ENCODE data around the gene IPO4. TPM values are rescaled to one million over a fixed set of nuclear protein-coding genes. Genes with fewer than 3 reads are reported as not detected.

The IPO4 gene
- total and polyA plus RNA-seq, 2 of the 13 experiments (the other 11 are each of a cell fraction or from before 2014, with no cell fraction given): 39.0 to 179 TPM

- 83% methylated on average over 2 of the region's 2 CpGs for WGBS (ENCODE audit: low lambda C conversion rate)
- TF ChIP-seq FOXP4 (CRISPR knock-in tag; IDR thresholded peaks at IDR 0.05) (0 out of 2 replicates have a peak, but pooled peaks have one; percentile 6), ARNTL (CRISPR knock-in tag; IDR thresholded peaks at IDR 0.05) (no peak), THAP9 (CRISPR knock-in tag; IDR thresholded peaks at IDR 0.05; ENCODE audit: borderline replicate concordance) (0 out of 2 replicates have a peak, but pooled peaks have one; percentile 41), MED13 (CRISPR knock-in tag; IDR thresholded peaks at IDR 0.05) (no peak)
- H3K27me3 ChIP-seq (ENCODE audit: control insufficient read depth in 1 of 2, insufficient read depth in 2 of 2, low read length in 2 of 2): peaks cover 0 to 3% of the 10 kb centered on the region in 2 experiments; a peak in 1 of 5 replicates
- H3K4me1 ChIP-seq (ENCODE audit: insufficient read depth, low read length): peaks cover 63% of the 10 kb centered on the region
- H3K27ac ChIP-seq (ENCODE audit: extremely low read length, insufficient read depth, low read length): no peak overlapping the region
- ChIA-PET POLR2A (interaction anchor here (1.8 to 8.5 kb wide), 14 partner anchors 9 to 1050 kb away, joined by 8 to 279 read pairs (median 32); partner anchors contain the start of genes ACIN1, C14orf119, CHMP4A and CIDEB), CTCF (ENCODE audit: low intra/inter-chr PET ratio, low total read pairs) (no interaction called here)
- no peak for FAIRE-seq
- no peak for ATAC-seq
- peak overlapping the region; percentile 95; the same call in 1 of the 2 replicates for H3K9ac ChIP-seq (ENCODE audit: insufficient read depth, low read depth, low read length)
- no TSS peak for BruUV-seq (replicated peaks)
- H3K4me2 ChIP-seq (ENCODE audit: low read depth, low read length): peak overlapping the region; percentile 98
- no peak overlapping the region for H2AFZ ChIP-seq (ENCODE audit: low read length)
- no peak for DNase-seq (ENCODE audit: low spot score)
- H3K79me2 ChIP-seq (ENCODE audit: insufficient read depth, low read length): peaks cover 50% of the 10 kb centered on the region
- intact Hi-C loops (cut with micrococcal nuclease; ENCODE audit: unreplicated experiment) (no loop called here), in situ Hi-C loops (cut with HindIII; ENCODE audit: extremely low pct_ligation_motif_present, low pct_unique_long_range_greater_than_20kb) (loop anchor here (25.0 kb wide), 1 partner anchor 833 kb away; the partner anchor contains the start of genes BCL2L2, PABPN1 and PPP1R3E)
- H3K4me3 ChIP-seq (replicated peaks in 1 of 3; ENCODE audit: insufficient read depth in 1 of 3, low read depth in 2 of 3, low read length in 3 of 3): peak overlapping the region; percentile 90 to 100 (median 91)
- no peaks in the 10 kb centered on the region for H3K9me3 ChIP-seq (ENCODE audit: low read length)
- H4K20me1 ChIP-seq (ENCODE audit: insufficient read depth, low read length): peaks cover 7% of the 10 kb centered on the region; the same call in 1 of the 2 replicates
- H3K36me3 ChIP-seq (replicated peaks in 1 of 2; ENCODE audit: control insufficient read depth in 1 of 2, insufficient read depth in 2 of 2, low read length in 2 of 2): peaks cover 20 to 35% of the 10 kb centered on the region in 2 experiments
Measured at GRCh38 chr14:24145219-24145618, 43.4 kb downstream of the IPO4 start.

Measured in HepG2 (cell line).